ENCODE results near the gene NAT14.

- TF ChIP-seq POLR2A (IDR thresholded peaks at IDR 0.05; ENCODE audit: low read depth, low read length) (no peak), POLR2AphosphoS5 (IDR thresholded peaks at IDR 0.05; ENCODE audit: low read depth, low read length) (no peak), TAF1 (IDR thresholded peaks at IDR 0.05; ENCODE audit: low read depth, low read length) (no peak)
These were observed 2.6 kb upstream of the NAT14 start for GRCh38 chr19:55482156-55482961.

Data from GM12891 (cell line).